GM19035 (cell line): ENCODE measurements around the gene DIP2C.
"Not testable (repeated sequence)": the region's sequence is repeated elsewhere in the genome, so short reads cannot be mapped to it uniquely, and the experiment has no call there.

Experiments
- ATAC-seq: cut with Tn5 transposase; IDR thresholded peaks from one replicate; pipeline ENCODE4 v1.9.1; 2021; ENCODE audit not compliant: unreplicated experiment

Gene DIP2C

GRCh38 chr10:697097-697875 lies 7.8 kb upstream of the DIP2C start:
- no peak for ATAC-seq

GRCh38 chr10:695396-695795 lies 5.9 kb upstream of the DIP2C start:
- no peak for ATAC-seq

- ATAC-seq = no peak
Observed at GRCh38 chr10:693506-693905, 4.0 kb upstream of the DIP2C start.

- ATAC-seq = no peak
Observed at GRCh38 chr10:692682-693351, 3.3 kb upstream of the DIP2C start.

GRCh38 chr10:691216-691615 lies 1.7 kb upstream of the DIP2C start:
- ATAC-seq = no peak

GRCh38 chr10:690372-691161 lies 1.1 kb upstream of the DIP2C start:
- ATAC-seq = no peak

- no peak for ATAC-seq
Observed at GRCh38 chr10:689121-689451, 382 bp downstream of the DIP2C start.

GRCh38 chr10:688312-689120 lies 952 bp downstream of the DIP2C start:
- ATAC-seq = no peak

- ATAC-seq = no peak
Observed at GRCh38 chr10:687583-688311, 1.7 kb downstream of the DIP2C start.

GRCh38 chr10:686155-686931 lies 3.1 kb downstream of the DIP2C start:
- no peak for ATAC-seq

- no peak for ATAC-seq
Observed at GRCh38 chr10:685613-686012, 3.9 kb downstream of the DIP2C start.

- ATAC-seq = no peak
Observed at GRCh38 chr10:683448-684071, 5.9 kb downstream of the DIP2C start.

- no peak for ATAC-seq
Observed at GRCh38 chr10:682931-683447, 6.5 kb downstream of the DIP2C start.

GRCh38 chr10:681670-682318 lies 7.7 kb downstream of the DIP2C start:
- no peak for ATAC-seq

GRCh38 chr10:680745-681144 lies 8.7 kb downstream of the DIP2C start:
- ATAC-seq = no peak

- ATAC-seq = no peak
Observed at GRCh38 chr10:680146-680545, 9.3 kb downstream of the DIP2C start.

- no peak for ATAC-seq
Observed at GRCh38 chr10:679556-679955, 9.9 kb downstream of the DIP2C start.

- not testable (repeated sequence) for ATAC-seq
Observed at GRCh38 chr10:678662-679005, 10.8 kb downstream of the DIP2C start.
